Esophagus muscularis mucosa (tissue), 4 donors: Measurements from ENCODE around the gene CDC42BPA. TPM values are rescaled to one million over a fixed set of nuclear protein-coding genes. Genes with fewer than 3 reads are reported as not detected.
"Not testable (repeated sequence)": the region's sequence is repeated elsewhere in the genome, so short reads cannot be mapped to it uniquely, and the experiment has no call there.

ENCODE experiments used
- DNase-seq: peaks from one replicate; pipeline ENCODE4 v3.0.0-alpha.2; 2017; ENCODE audit errors: extremely low spot score
- H3K27ac ChIP-seq, 4 donors: fragments of 200-600 bp; sonication (generic); replicated peaks in 1 of 4; 1 replicate in 3 of 4; 2 replicates in 1 of 4; pipeline ENCODE4 v1.5.1; 2016 to 2019; ENCODE audit warnings: mild to moderate bottlenecking in 1 of 4
- H3K27me3 ChIP-seq, 4 donors: fragments of 200-600 bp; sonication (generic); one replicate each; pipeline versions ENCODE4 v1.5.1 to v1.6.0; 2016 to 2019
- H3K36me3 ChIP-seq, 4 donors: fragments of 200-600 bp; sonication (generic); one replicate each; pipeline ENCODE4 v1.5.1; 2016 to 2019
- H3K4me1 ChIP-seq, 4 donors: fragments of 200-600 bp; sonication (generic); one replicate each; pipeline ENCODE4 v1.5.1; 2016 to 2019
- H3K4me3 ChIP-seq, 4 donors: fragments of 200-600 bp; sonication (generic); 1 replicate in 2 of 4; 2 replicates in 2 of 4; pipeline ENCODE4 v1.5.1; 2016 to 2019; ENCODE audit warnings: mild to moderate bottlenecking in 4 of 4, moderate library complexity in 1 of 4
- H3K9me3 ChIP-seq, 4 donors: fragments of 200-600 bp; sonication (generic); 1 replicate in 3 of 4; 2 replicates in 1 of 4; pipeline ENCODE4 v1.5.1; 2016 to 2019
- CTCF ChIP-seq, 3 experiments: fragments of 200-600 bp in 2 of 3; fragments of 450-650 bp in 1 of 3; sonication (generic) in 2 of 3; IDR thresholded peaks; one replicate each; pipeline ENCODE4 v1.5.1; 2017 to 2019; ENCODE audit warnings: antibody characterized with exemption in 3 of 3, mild to moderate bottlenecking in 2 of 3, moderate library complexity in 1 of 3
- EP300 ChIP-seq: sonication (generic); formaldehyde crosslinking; IDR thresholded peaks from one replicate; pipeline ENCODE4 v1.6.1; 2017; ENCODE audit warnings: antibody characterized with exemption
- POLR2A ChIP-seq: fragments of 450-650 bp; IDR thresholded peaks from one replicate; pipeline ENCODE4 v1.6.1; 2017; ENCODE audit warnings: antibody characterized with exemption, moderate library complexity, mild to moderate bottlenecking, low read depth
- POLR2AphosphoS5 ChIP-seq, 2 donors: sonication (generic); formaldehyde crosslinking; IDR thresholded peaks; one replicate each; pipeline ENCODE4 v1.6.1; 2017; ENCODE audit warnings: antibody characterized with exemption in 2 of 2
- WGBS: methylation state at CpG from one replicate; pipeline ENCODE4 v1.1.5; 2018; 5-methylcytosine and 5-hydroxymethylcytosine counted together
- intact Hi-C: fragments of 100-400 bp; cut with DNase I; formaldehyde crosslinking; loops from one replicate; pipeline ENCODE4 v1.15.1; 2023
- total RNA-seq, 4 donors: library from RNA; depleted of rRNA; stranded (reverse); fragments of >200 nt; gene quantifications; one replicate each; pipeline versions ENCODE4 v1.1.0 to v1.2.1, GENCODE V29; 2016

Gene CDC42BPA
- total RNA-seq, 4 donors from 2014 or later, result 59.5 to 72.2 (median 69.7) TPM

- intact Hi-C loops, result no loop called here
- no peaks in the 10 kb centered on the region for H3K36me3 ChIP-seq
- 80% methylated on average over 3 of the region's 3 CpGs for WGBS
- no peak overlapping the region for H3K4me3 ChIP-seq
- H3K27ac ChIP-seq, result no peak overlapping the region
- TF ChIP-seq EP300, result no peak
- TF ChIP-seq POLR2A, result no peak
- TF ChIP-seq CTCF (IDR thresholded peaks at IDR 0.05), result no peak
- no peak for TF ChIP-seq POLR2AphosphoS5 (IDR thresholded peaks at IDR 0.05)
- peaks cover 14 to 27% (median 23%) of the 10 kb centered on the region in 4 donors for H3K4me1 ChIP-seq
- no peak for DNase-seq
- H3K9me3 ChIP-seq, result no peaks in the 10 kb centered on the region
- H3K27me3 ChIP-seq, result no peaks in the 10 kb centered on the region
Observed at GRCh38 chr1:227295609-227296008, 22.7 kb downstream of the CDC42BPA start.

- Histone ChIP-seq H3K36me3 (no peaks in the 10 kb centered on the region), H3K27me3 (no peaks in the 10 kb centered on the region), H3K9me3 (peaks cover 0 to 4% (median 0%) of the 10 kb centered on the region in 4 donors), H3K4me1 (peaks cover 0 to 9% (median 4%) of the 10 kb centered on the region in 4 donors), H3K27ac (no peak overlapping the region), H3K4me3 (no peak overlapping the region)
- intact Hi-C loops, result no loop called here
- no peak for DNase-seq
- 100% methylated on average over 2 of the region's 2 CpGs for WGBS
- TF ChIP-seq POLR2A (no peak), EP300 (no peak), CTCF (IDR thresholded peaks at IDR 0.05) (no peak), POLR2AphosphoS5 (IDR thresholded peaks at IDR 0.05) (no peak)
Observed at GRCh38 chr1:227285745-227286144, 32.5 kb downstream of the CDC42BPA start.

- no peak for TF ChIP-seq EP300
- no peak for TF ChIP-seq CTCF (IDR thresholded peaks at IDR 0.05)
- no peak for TF ChIP-seq POLR2AphosphoS5 (IDR thresholded peaks at IDR 0.05)
- TF ChIP-seq POLR2A, result no peak
Observed at GRCh38 chr1:227281371-227281770, 36.9 kb downstream of the CDC42BPA start.

GRCh38 chr1:227280836-227281235 lies 37.5 kb downstream of the CDC42BPA start:
- no peak overlapping the region for H3K4me3 ChIP-seq
- H3K9me3 ChIP-seq, result peaks cover 0 to under 1% (median 0%) of the 10 kb centered on the region in 4 donors
- 100% methylated on average over 1 of the region's 1 CpG for WGBS
- no peak overlapping the region for H3K27ac ChIP-seq
- DNase-seq, result no peak
- no peaks in the 10 kb centered on the region for H3K27me3 ChIP-seq
- no peak for TF ChIP-seq EP300
- no peak for TF ChIP-seq POLR2A
- H3K4me1 ChIP-seq, result peaks cover 0 to 5% (median 3%) of the 10 kb centered on the region in 4 donors
- intact Hi-C loops, result no loop called here
- no peaks in the 10 kb centered on the region for H3K36me3 ChIP-seq

More at GRCh38 chr1:227281371-227281770, 36.9 kb downstream of the CDC42BPA start:
- no CpG with 5 or more reads among the region's 1 CpG for WGBS
- H3K4me1 ChIP-seq, result peaks cover 0 to 5% (median 3%) of the 10 kb centered on the region in 4 donors
- DNase-seq, result no peak
- H3K9me3 ChIP-seq, result peaks cover 0 to 4% (median 0%) of the 10 kb centered on the region in 4 donors
- no peak overlapping the region for H3K4me3 ChIP-seq
- H3K36me3 ChIP-seq, result no peaks in the 10 kb centered on the region
- no peaks in the 10 kb centered on the region for H3K27me3 ChIP-seq
- no peak overlapping the region for H3K27ac ChIP-seq
- intact Hi-C loops, result no loop called here

- H3K4me1 ChIP-seq, H3K27ac ChIP-seq, H3K27me3 ChIP-seq, DNase-seq, H3K4me3 ChIP-seq, H3K36me3 ChIP-seq, H3K9me3 ChIP-seq, intact Hi-C loops: not testable (repeated sequence)
- WGBS, result 92% methylated on average over 24 of the region's 44 CpGs
Observed at GRCh38 chr1:227276156-227276693, 42.1 kb downstream of the CDC42BPA start.

GRCh38 chr1:227273557-227273956 lies 44.7 kb downstream of the CDC42BPA start:
- 0% methylated on average over 2 of the region's 2 CpGs for WGBS
- DNase-seq, result no peak

More at GRCh38 chr1:227273557-227273956, 44.7 kb downstream of the CDC42BPA start:
- H3K36me3 ChIP-seq, result no peaks in the 10 kb centered on the region
- no peak overlapping the region for H3K27ac ChIP-seq
- H3K27me3 ChIP-seq, result no peaks in the 10 kb centered on the region
- intact Hi-C loops, result no loop called here
- no peak overlapping the region for H3K4me3 ChIP-seq
- TF ChIP-seq EP300 (no peak), POLR2A (no peak), CTCF (IDR thresholded peaks at IDR 0.05) (no peak), POLR2AphosphoS5 (IDR thresholded peaks at IDR 0.05) (no peak)
- peaks cover 0 to 17% (median 10%) of the 10 kb centered on the region in 4 donors for H3K4me1 ChIP-seq
- H3K9me3 ChIP-seq, result no peaks in the 10 kb centered on the region
